Mesenchymal stem cell (in vitro differentiated cells and primary cell): ENCODE data around the gene CD4.

Experiments used
- DNase-seq: peaks from one replicate; pipeline ENCODE4 v3.0.0-alpha.2; 2013
- H2AFZ ChIP-seq: one replicate; pipeline ENCODE4 v1.6.1; 2013; ENCODE audit warnings: low read depth, mild to moderate bottlenecking, control low read depth, inconsistent platforms, low read length, moderate library complexity
- H2AK5ac ChIP-seq: 2 replicates; pipeline ENCODE4 v1.6.1; 2013; ENCODE audit warnings: low read length, moderate library complexity, mild to moderate bottlenecking, inconsistent platforms; ENCODE audit not compliant: severe bottlenecking
- H2BK120ac ChIP-seq: one replicate; pipeline ENCODE4 v1.6.1; 2013; ENCODE audit warnings: low read depth, mild to moderate bottlenecking, inconsistent platforms, low read length, moderate library complexity
- H2BK12ac ChIP-seq, 2 experiments: one replicate each; pipeline ENCODE4 v1.6.1; 2013; ENCODE audit warnings: inconsistent platforms in 2 of 2, low read length in 2 of 2, mild to moderate bottlenecking in 2 of 2, moderate library complexity in 2 of 2, control low read depth in 1 of 2
- H2BK15ac ChIP-seq: one replicate; pipeline ENCODE4 v1.6.1; 2013; ENCODE audit warnings: mild to moderate bottlenecking, low read depth, inconsistent platforms; ENCODE audit not compliant: poor library complexity, severe bottlenecking
- H2BK5ac ChIP-seq: 2 replicates; pipeline ENCODE4 v1.6.1; 2013; ENCODE audit warnings: low read depth, mild to moderate bottlenecking, low read length, control low read depth, inconsistent platforms; ENCODE audit not compliant: poor library complexity, severe bottlenecking
- H3K14ac ChIP-seq, 2 experiments: one replicate each; pipeline ENCODE4 v1.6.1; 2013; ENCODE audit warnings: inconsistent platforms in 2 of 2, low read length in 2 of 2, control low read depth in 1 of 2, mild to moderate bottlenecking in 1 of 2, moderate library complexity in 1 of 2
- H3K18ac ChIP-seq, 2 experiments: one replicate each; pipeline ENCODE4 v1.6.1; 2013; ENCODE audit warnings: inconsistent platforms in 2 of 2, low read length in 2 of 2, control low read depth in 1 of 2, low read depth in 1 of 2, mild to moderate bottlenecking in 1 of 2
- H3K23ac ChIP-seq, 2 experiments: one replicate each; pipeline ENCODE4 v1.6.1; 2013; ENCODE audit warnings: inconsistent platforms in 2 of 2, low read length in 2 of 2, mild to moderate bottlenecking in 2 of 2, moderate library complexity in 2 of 2, control low read depth in 1 of 2
- H3K27ac ChIP-seq: 2 replicates; pipeline ENCODE4 v1.5.1; 2013; ENCODE audit warnings: mild to moderate bottlenecking, moderate library complexity, low read length, control low read depth, inconsistent platforms; ENCODE audit not compliant: poor library complexity, severe bottlenecking
- H3K27me3 ChIP-seq, 2 experiments: 2 replicates each; pipeline versions ENCODE4 v1.6.1 to v1.7.0; 2013; ENCODE audit warnings: low read length in 2 of 2, mild to moderate bottlenecking in 2 of 2, moderate library complexity in 2 of 2, control low read depth in 1 of 2, inconsistent platforms in 1 of 2; ENCODE audit not compliant: control insufficient read depth in 1 of 2, insufficient read depth in 1 of 2
- H3K36me3 ChIP-seq, 2 experiments: 2 replicates each; pipeline versions ENCODE4 v1.6.1 to v1.7.0; 2013; ENCODE audit warnings: low read length in 2 of 2, control low read depth in 1 of 2, inconsistent platforms in 1 of 2, low read depth in 1 of 2, mild to moderate bottlenecking in 1 of 2; ENCODE audit not compliant: insufficient read depth in 2 of 2, control insufficient read depth in 1 of 2
- H3K4ac ChIP-seq, 2 experiments: one replicate each; pipeline ENCODE4 v1.6.1; 2013; ENCODE audit warnings: inconsistent platforms in 2 of 2, low read length in 2 of 2, mild to moderate bottlenecking in 2 of 2, moderate library complexity in 2 of 2, control low read depth in 1 of 2, low read depth in 1 of 2
- H3K4me1 ChIP-seq: 2 replicates; pipeline ENCODE4 v1.6.1; 2013; ENCODE audit warnings: low read depth, low read length, control low read depth; ENCODE audit not compliant: control insufficient read depth, insufficient read depth
- H3K4me2 ChIP-seq: 2 replicates; pipeline ENCODE4 v1.6.1; 2013; ENCODE audit warnings: low read length, mild to moderate bottlenecking, inconsistent platforms; ENCODE audit not compliant: poor library complexity, severe bottlenecking
- H3K4me3 ChIP-seq, 2 experiments: 2 replicates each; pipeline versions ENCODE4 v1.5.1 to v1.7.0; 2013; ENCODE audit warnings: low read length in 2 of 2, mild to moderate bottlenecking in 2 of 2, control low read depth in 1 of 2, low read depth in 1 of 2; ENCODE audit not compliant: insufficient read depth in 1 of 2
- H3K79me1 ChIP-seq: replicated peaks from 2 replicates; pipeline ENCODE4 v1.6.1; 2013; ENCODE audit warnings: mild to moderate bottlenecking, control low read depth, low read length, inconsistent platforms; ENCODE audit not compliant: poor library complexity, severe bottlenecking
- H3K9ac ChIP-seq: 2 replicates; pipeline ENCODE4 v1.7.0; 2013; ENCODE audit warnings: mild to moderate bottlenecking, low read length, moderate library complexity
- H3K9me3 ChIP-seq: 2 replicates; pipeline ENCODE4 v1.7.0; 2013; ENCODE audit warnings: mild to moderate bottlenecking, low read length; ENCODE audit not compliant: control insufficient read depth
- H4K8ac ChIP-seq: one replicate; pipeline ENCODE4 v1.6.1; 2013; ENCODE audit warnings: inconsistent platforms, mild to moderate bottlenecking, low read length, moderate library complexity
- H4K91ac ChIP-seq: one replicate; pipeline ENCODE4 v1.6.1; 2013; ENCODE audit warnings: mild to moderate bottlenecking, low read length, inconsistent platforms
- WGBS: methylation state at CpG from one replicate; pipeline ENCODE4 v1.1.7; 2013; ENCODE audit warnings: mixed read lengths; 5-methylcytosine and 5-hydroxymethylcytosine counted together

The CD4 gene

GRCh38 chr12:6792522-6793201 lies 3.3 kb downstream of the CD4 start:
- Histone ChIP-seq H3K14ac (no peak overlapping the region), H3K27me3 (peaks cover 15 to 52% of the 10 kb centered on the region in 2 experiments), H3K4me3 (no peak overlapping the region), H2AK5ac (no peak overlapping the region), H2BK120ac (no peak overlapping the region), H3K79me1 (no peaks in the 10 kb centered on the region), H3K9ac (no peak overlapping the region), H4K8ac (peak overlapping the region; percentile 69), H3K9me3 (no peaks in the 10 kb centered on the region), H3K4ac (peak overlapping the region in 1 of 2 experiments; percentile 76), H2BK5ac (no peak overlapping the region), H3K4me1 (peaks cover 11% of the 10 kb centered on the region), H4K91ac (peak overlapping the region; percentile 46), H2AFZ (peak overlapping the region; percentile 60), H3K36me3 (no peaks in the 10 kb centered on the region), H3K27ac (no peak overlapping the region), H2BK15ac (peak overlapping the region; percentile 68), H3K23ac (no peak overlapping the region), H3K18ac (peak overlapping the region; percentile 23 to 83), H3K4me2 (no peak overlapping the region), H2BK12ac (peak overlapping the region in 1 of 2 experiments; percentile 47)
- peak; percentile 21 for DNase-seq
- 37% methylated on average over 12 of the region's 12 CpGs for WGBS

- H3K79me1 ChIP-seq, result no peaks in the 10 kb centered on the region
- no peak overlapping the region for H2AK5ac ChIP-seq
- no peak overlapping the region for H2BK12ac ChIP-seq
- no peaks in the 10 kb centered on the region for H3K36me3 ChIP-seq
- no peak overlapping the region for H2BK120ac ChIP-seq
- H2BK5ac ChIP-seq, result no peak overlapping the region
- H3K9me3 ChIP-seq, result no peaks in the 10 kb centered on the region
- no peak for DNase-seq
- H3K27ac ChIP-seq, result no peak overlapping the region
- no peak overlapping the region for H3K4me2 ChIP-seq
- H4K8ac ChIP-seq, result no peak overlapping the region
- H3K18ac ChIP-seq, result no peak overlapping the region
- H2AFZ ChIP-seq, result no peak overlapping the region
- H3K27me3 ChIP-seq, result peaks cover 15 to 55% of the 10 kb centered on the region in 2 experiments
- no peak overlapping the region for H3K23ac ChIP-seq
- no peak overlapping the region for H3K14ac ChIP-seq
- no peak overlapping the region for H3K9ac ChIP-seq
- H3K4ac ChIP-seq, result no peak overlapping the region
- H3K4me1 ChIP-seq, result peaks cover 8% of the 10 kb centered on the region
- no peak overlapping the region for H4K91ac ChIP-seq
- H3K4me3 ChIP-seq, result no peak overlapping the region
- 82% methylated on average over 1 of the region's 2 CpGs for WGBS
- H2BK15ac ChIP-seq, result no peak overlapping the region
Measured at GRCh38 chr12:6795088-6795487, 5.8 kb downstream of the CD4 start.

- Histone ChIP-seq H3K23ac (no peak overlapping the region), H3K9ac (no peak overlapping the region), H2BK12ac (no peak overlapping the region), H3K79me1 (no peaks in the 10 kb centered on the region), H2BK120ac (no peak overlapping the region), H3K4me2 (no peak overlapping the region), H2BK15ac (no peak overlapping the region), H3K18ac (no peak overlapping the region), H3K36me3 (no peaks in the 10 kb centered on the region), H3K4me1 (peaks cover 8% of the 10 kb centered on the region), H4K8ac (no peak overlapping the region), H3K9me3 (no peaks in the 10 kb centered on the region), H2BK5ac (no peak overlapping the region), H2AFZ (no peak overlapping the region), H4K91ac (no peak overlapping the region), H2AK5ac (no peak overlapping the region), H3K14ac (no peak overlapping the region), H3K27me3 (peaks cover 15 to 52% of the 10 kb centered on the region in 2 experiments), H3K4me3 (no peak overlapping the region), H3K27ac (no peak overlapping the region), H3K4ac (no peak overlapping the region)
- DNase-seq, result no peak
- WGBS, result 93% methylated on average over 4 of the region's 4 CpGs
Measured at GRCh38 chr12:6796576-6796975, 7.2 kb downstream of the CD4 start.

DNA sequence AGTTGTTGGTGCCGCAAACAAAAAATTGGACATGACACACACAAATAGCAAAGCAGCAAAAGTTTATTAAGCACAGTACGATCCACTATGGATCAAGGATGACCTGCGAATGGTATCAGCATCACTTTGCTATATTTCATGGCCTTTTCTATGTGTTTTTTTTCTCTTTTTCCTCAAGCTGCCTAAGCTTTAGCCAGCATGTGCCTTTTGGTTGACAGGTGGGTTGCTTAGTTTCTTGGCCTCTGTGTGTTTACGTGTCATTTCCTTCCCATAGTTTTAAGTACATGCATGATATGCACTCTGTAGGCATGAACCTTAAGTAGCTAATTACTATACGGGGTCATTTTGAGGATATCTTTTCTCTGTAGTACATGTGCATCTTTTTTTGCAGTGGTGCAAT lies 9.8 kb downstream of the CD4 start:
- no peak overlapping the region for H4K91ac ChIP-seq
- no peak overlapping the region for H2BK12ac ChIP-seq
- no peak overlapping the region for H3K14ac ChIP-seq
- no peak overlapping the region for H3K18ac ChIP-seq
- H3K36me3 ChIP-seq, result no peaks in the 10 kb centered on the region
- no peak overlapping the region for H2AK5ac ChIP-seq
- no peak overlapping the region for H3K4me2 ChIP-seq
- peaks cover 1% of the 10 kb centered on the region for H3K4me1 ChIP-seq
- no peak overlapping the region for H2BK15ac ChIP-seq
- no peak overlapping the region for H3K27ac ChIP-seq
- H2AFZ ChIP-seq, result no peak overlapping the region
- no peaks in the 10 kb centered on the region for H3K79me1 ChIP-seq
- WGBS, result 91% methylated on average over 4 of the region's 5 CpGs
- no peak overlapping the region for H3K23ac ChIP-seq
- no peaks in the 10 kb centered on the region for H3K9me3 ChIP-seq
- H3K4ac ChIP-seq, result no peak overlapping the region
- H2BK120ac ChIP-seq, result no peak overlapping the region
- H3K9ac ChIP-seq, result no peak overlapping the region
- DNase-seq, result no peak
- H3K4me3 ChIP-seq, result no peak overlapping the region
- H4K8ac ChIP-seq, result no peak overlapping the region
- no peak overlapping the region for H2BK5ac ChIP-seq
- H3K27me3 ChIP-seq, result peaks cover 10 to 38% of the 10 kb centered on the region in 2 experiments
